A549 treated with AZD9567 at 1 μM for 4 hours (cell line): Measurements from ENCODE around the gene KRTAP8-1. TPM values are rescaled to one million over a fixed set of nuclear protein-coding genes. Genes with fewer than 3 reads are reported as not detected.

Source experiments
- total RNA-seq: library from RNA; stranded (reverse); fragments of 200-300 nt; extraction: Qiagen RNA extraction; gene quantifications from 5 replicates; pipeline ENCODE4 v1.2.3, GENCODE V29; 2022; ENCODE audit not compliant: insufficient read depth

KRTAP8-1 gene, protein sequence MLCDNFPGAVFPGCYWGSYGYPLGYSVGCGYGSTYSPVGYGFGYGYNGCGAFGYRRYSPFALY
- not detected in 5 replicates for total RNA-seq

DNA sequence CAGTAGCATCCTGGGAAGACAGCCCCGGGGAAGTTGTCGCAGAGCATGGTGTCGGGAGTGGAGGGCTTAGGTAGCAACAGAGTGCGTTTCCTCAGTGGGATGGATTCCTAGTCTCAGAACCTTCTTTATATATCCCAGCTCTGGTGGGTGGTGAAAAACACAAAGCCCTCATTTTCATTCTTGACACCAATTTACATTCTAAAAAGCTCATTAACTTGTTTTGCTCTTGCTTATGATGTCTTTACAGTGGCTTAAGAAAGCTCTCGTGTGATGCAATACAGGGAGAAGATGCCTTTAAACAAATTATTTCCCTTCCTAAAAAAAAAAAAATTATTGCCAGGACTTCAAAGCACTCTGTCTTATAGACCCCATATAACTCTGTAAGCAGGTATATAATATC is at the start of gene KRTAP8-1:
KRTAP8-1 (minus strand) TSS at position 101 of the 400 bp plus-strand sequence; CDS start at position 47, 54 bp downstream.

DNA sequence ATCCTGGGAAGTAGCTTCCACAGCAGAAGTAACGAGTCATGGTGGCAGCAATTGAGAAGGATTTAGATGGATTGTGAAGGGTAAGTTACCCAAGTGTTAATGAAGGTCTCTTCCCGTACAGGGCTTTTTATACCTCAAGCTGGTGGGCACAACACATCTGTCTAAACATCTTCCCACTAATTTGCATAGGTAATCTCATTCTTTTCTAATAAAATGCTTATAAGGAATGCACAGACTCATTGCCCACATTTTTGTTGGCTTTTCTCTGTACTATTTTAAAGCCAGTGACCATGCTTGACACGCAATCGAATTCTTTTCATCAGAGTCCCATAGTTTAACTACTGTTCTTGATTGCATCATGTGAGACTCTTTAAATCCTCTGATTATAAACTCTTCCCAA is 16.6 kb upstream of the KRTAP8-1 start, which contains the start of gene KRTAP7-1:
KRTAP7-1 (minus strand) TSS at position 101 of the 400 bp plus-strand sequence; CDS start at position 40, 61 bp downstream.

Other genes with a start within 250 kb of the KRTAP8-1 start
- gene KRTAP22-2, start 222.9 kb downstream of the KRTAP8-1 start, total RNA-seq = not detected in 5 replicates
- gene KRTAP6-3, start 220.8 kb downstream of the KRTAP8-1 start, total RNA-seq = not detected in 5 replicates
- not detected in 5 replicates for gene KRTAP6-2, start 214.4 kb downstream of the KRTAP8-1 start, total RNA-seq
- gene KRTAP22-1, start 212.2 kb downstream of the KRTAP8-1 start, total RNA-seq = not detected in 5 replicates
- not detected in 5 replicates for gene KRTAP6-1, start 199.3 kb downstream of the KRTAP8-1 start, total RNA-seq
- not detected in 5 replicates for gene KRTAP20-1, start 196.8 kb downstream of the KRTAP8-1 start, total RNA-seq
- not detected in 5 replicates for gene KRTAP20-4, start 192.6 kb downstream of the KRTAP8-1 start, total RNA-seq
- gene KRTAP20-2, start 178.1 kb downstream of the KRTAP8-1 start, total RNA-seq = not detected in 5 replicates
- gene KRTAP20-3, start 170.4 kb downstream of the KRTAP8-1 start, total RNA-seq = not detected in 5 replicates
- gene KRTAP21-3, start 94.5 kb downstream of the KRTAP8-1 start, total RNA-seq = not detected in 5 replicates
- gene KRTAP21-2, start 66.0 kb downstream of the KRTAP8-1 start, total RNA-seq = not detected in 5 replicates
- gene KRTAP21-1, start 57.8 kb downstream of the KRTAP8-1 start, total RNA-seq = not detected in 5 replicates
- not detected in 5 replicates for gene KRTAP7-1, start 16.5 kb upstream of the KRTAP8-1 start, total RNA-seq
- gene KRTAP11-1, start 68.3 kb upstream of the KRTAP8-1 start, total RNA-seq = 0.09 TPM in 1 of 5 replicates, not detected in the others
- not detected in 5 replicates for gene KRTAP19-8, start 225.2 kb upstream of the KRTAP8-1 start, total RNA-seq